GM18861 (cell line): Measurements from ENCODE around the gene PTMA.
"Not testable (repeated sequence)": the region's sequence is repeated elsewhere in the genome, so short reads cannot be mapped to it uniquely, and the experiment has no call there.

ENCODE experiments used
- ATAC-seq: cut with Tn5 transposase; IDR thresholded peaks from one replicate; pipeline ENCODE4 v1.9.1; 2021; ENCODE audit not compliant: unreplicated experiment

Gene PTMA

GRCh38 chr2:231749016-231749415, 40.7 kb downstream of the PTMA start:
- not testable (repeated sequence) for ATAC-seq

GRCh38 chr2:231751042-231751815, 42.9 kb downstream of the PTMA start:
- ATAC-seq: no peak

GRCh38 chr2:231752061-231752460, 43.7 kb downstream of the PTMA start:
- ATAC-seq: no peak

DNA sequence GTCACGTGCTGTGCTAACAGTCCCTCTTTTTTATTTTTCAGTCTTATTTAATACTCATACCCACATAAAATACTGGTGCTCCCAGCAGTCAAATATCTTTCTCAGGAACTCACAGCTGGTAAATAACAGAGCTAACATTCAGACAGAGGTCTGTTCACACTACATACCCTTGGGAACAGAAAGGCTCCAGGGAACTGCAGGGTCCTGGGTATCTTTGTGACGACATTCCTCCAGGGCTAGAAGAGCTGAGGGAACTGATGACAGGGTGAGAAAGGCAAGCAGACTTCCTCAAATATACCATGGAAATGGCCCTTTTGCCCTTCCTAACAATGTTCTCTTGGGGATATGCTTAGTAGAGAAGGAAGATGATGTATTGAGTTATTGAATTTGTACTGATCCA, 53.4 kb downstream of the PTMA start:
- no peak for ATAC-seq
